Adipocyte (in vitro differentiated cells): ENCODE results near the gene DCAF4.

ENCODE experiments used
- DNase-seq: peaks from one replicate; pipeline ENCODE4 v3.0.0-alpha.2; 2015; ENCODE audit warnings: low read depth
- H3K27me3 ChIP-seq: replicated peaks from 2 replicates; pipeline ENCODE4 v1.7.0; 2013; ENCODE audit warnings: mild to moderate bottlenecking, low read length, moderate library complexity; ENCODE audit not compliant: control insufficient read depth, insufficient read depth
- H3K36me3 ChIP-seq: 2 replicates; pipeline ENCODE4 v1.7.0; 2013; ENCODE audit warnings: low read length, mild to moderate bottlenecking, moderate library complexity; ENCODE audit not compliant: control insufficient read depth, insufficient read depth, severe bottlenecking
- H3K4me1 ChIP-seq: 2 replicates; pipeline ENCODE4 v1.7.0; 2013; ENCODE audit warnings: mild to moderate bottlenecking, low read length, moderate library complexity; ENCODE audit not compliant: control insufficient read depth, insufficient read depth
- H3K4me3 ChIP-seq: 2 replicates; pipeline ENCODE4 v1.7.0; 2013; ENCODE audit warnings: mild to moderate bottlenecking, low read length, moderate library complexity
- H3K9ac ChIP-seq: 2 replicates; pipeline ENCODE4 v1.7.0; 2013; ENCODE audit warnings: mild to moderate bottlenecking, low read length, moderate library complexity
- H3K9me3 ChIP-seq: 2 replicates; pipeline ENCODE4 v1.7.0; 2013; ENCODE audit warnings: mild to moderate bottlenecking, low read length, moderate library complexity; ENCODE audit not compliant: control insufficient read depth

The DCAF4 gene

GRCh38 chr14:72916174-72916573 lies 10.1 kb upstream of the DCAF4 start:
- Histone ChIP-seq H3K36me3 (no peaks in the 10 kb centered on the region), H3K4me3 (no peak overlapping the region), H3K27me3 (peaks cover 5% of the 10 kb centered on the region), H3K4me1 (no peaks in the 10 kb centered on the region), H3K9ac (no peak overlapping the region), H3K9me3 (no peaks in the 10 kb centered on the region)
- peak; percentile 48 for DNase-seq

GRCh38 chr14:72917094-72917802 lies 9.0 kb upstream of the DCAF4 start:
- DNase-seq = no peak
- Histone ChIP-seq H3K27me3 (peaks cover 5% of the 10 kb centered on the region), H3K9me3 (no peaks in the 10 kb centered on the region), H3K4me3 (no peak overlapping the region), H3K36me3 (no peaks in the 10 kb centered on the region), H3K9ac (no peak overlapping the region), H3K4me1 (no peaks in the 10 kb centered on the region)

- peaks cover 5% of the 10 kb centered on the region for H3K27me3 ChIP-seq
Measured at GRCh38 chr14:72920008-72920407, 6.3 kb upstream of the DCAF4 start.

GRCh38 chr14:72921396-72921795 lies 4.9 kb upstream of the DCAF4 start:
- Histone ChIP-seq H3K36me3 (no peaks in the 10 kb centered on the region), H3K9ac (no peak overlapping the region), H3K4me1 (peaks cover 6% of the 10 kb centered on the region), H3K4me3 (no peak overlapping the region), H3K9me3 (no peaks in the 10 kb centered on the region), H3K27me3 (peaks cover 5% of the 10 kb centered on the region)
- DNase-seq = peak; percentile 36

More at GRCh38 chr14:72920008-72920407, 6.3 kb upstream of the DCAF4 start:
- H3K4me3 ChIP-seq = no peak overlapping the region
- H3K9me3 ChIP-seq = no peaks in the 10 kb centered on the region
- H3K9ac ChIP-seq = no peak overlapping the region
- DNase-seq = no peak
- no peaks in the 10 kb centered on the region for H3K4me1 ChIP-seq
- no peaks in the 10 kb centered on the region for H3K36me3 ChIP-seq

- Histone ChIP-seq H3K27me3 (no peaks in the 10 kb centered on the region), H3K9ac (no peak overlapping the region), H3K36me3 (no peaks in the 10 kb centered on the region), H3K4me1 (peaks cover 10% of the 10 kb centered on the region), H3K4me3 (no peak overlapping the region), H3K9me3 (no peaks in the 10 kb centered on the region)
- no peak for DNase-seq
Measured at GRCh38 chr14:72924337-72924736, 1.9 kb upstream of the DCAF4 start.

- Histone ChIP-seq H3K4me3 (peak overlapping the region; percentile 87), H3K36me3 (no peaks in the 10 kb centered on the region), H3K27me3 (no peaks in the 10 kb centered on the region), H3K4me1 (peaks cover 10% of the 10 kb centered on the region), H3K9me3 (no peaks in the 10 kb centered on the region), H3K9ac (peak overlapping the region; percentile 82)
- no peak for DNase-seq
Measured at GRCh38 chr14:72925171-72925759, 999 bp upstream of the DCAF4 start.

GRCh38 chr14:72925815-72926291 lies 411 bp upstream of the DCAF4 start:
- no peaks in the 10 kb centered on the region for H3K9me3 ChIP-seq
- H3K4me1 ChIP-seq = peaks cover 13% of the 10 kb centered on the region
- peak overlapping the region; percentile 87 for H3K4me3 ChIP-seq
- no peaks in the 10 kb centered on the region for H3K36me3 ChIP-seq
- H3K27me3 ChIP-seq = no peaks in the 10 kb centered on the region
- peak overlapping the region; percentile 82 for H3K9ac ChIP-seq
- no peak for DNase-seq

GRCh38 chr14:72928872-72929271 lies 2.6 kb downstream of the DCAF4 start:
- Histone ChIP-seq H3K36me3 (no peaks in the 10 kb centered on the region), H3K9me3 (no peaks in the 10 kb centered on the region), H3K27me3 (no peaks in the 10 kb centered on the region), H3K9ac (no peak overlapping the region), H3K4me3 (no peak overlapping the region), H3K4me1 (peaks cover 16% of the 10 kb centered on the region)
- no peak for DNase-seq

- peaks cover 16% of the 10 kb centered on the region for H3K4me1 ChIP-seq
- DNase-seq = no peak
- no peaks in the 10 kb centered on the region for H3K27me3 ChIP-seq
- no peaks in the 10 kb centered on the region for H3K9me3 ChIP-seq
- H3K36me3 ChIP-seq = no peaks in the 10 kb centered on the region
- no peak overlapping the region for H3K9ac ChIP-seq
- no peak overlapping the region for H3K4me3 ChIP-seq
Measured at GRCh38 chr14:72929316-72930080, 3.2 kb downstream of the DCAF4 start.

GRCh38 chr14:72932893-72933292 lies 6.6 kb downstream of the DCAF4 start:
- Histone ChIP-seq H3K9me3 (no peaks in the 10 kb centered on the region), H3K27me3 (no peaks in the 10 kb centered on the region), H3K4me1 (peaks cover 5% of the 10 kb centered on the region), H3K9ac (no peak overlapping the region), H3K4me3 (no peak overlapping the region), H3K36me3 (peaks cover 2% of the 10 kb centered on the region)
- no peak for DNase-seq

- Histone ChIP-seq H3K27me3 (no peaks in the 10 kb centered on the region), H3K9me3 (no peaks in the 10 kb centered on the region), H3K4me1 (no peaks in the 10 kb centered on the region), H3K4me3 (no peak overlapping the region), H3K36me3 (peaks cover 60% of the 10 kb centered on the region), H3K9ac (no peak overlapping the region)
- no peak for DNase-seq
Measured at GRCh38 chr14:72939630-72940029, 13.4 kb downstream of the DCAF4 start.
